HepG2 (cell line): ENCODE measurements around the gene TCN1. TPM values are rescaled to one million over a fixed set of nuclear protein-coding genes. Genes with fewer than 3 reads are reported as not detected.

Experiments
- ARHGAP35 ChIP-seq: sonication (generic); formaldehyde crosslinking; IDR thresholded peaks from 2 replicates; pipeline ENCODE4 v1.9.0; 2022; ENCODE audit warnings: mild to moderate bottlenecking, inconsistent platforms, moderate library complexity, missing genetic modification reagents, borderline replicate concordance
- CAMTA2 ChIP-seq: sonication (generic); formaldehyde crosslinking; IDR thresholded peaks from 2 replicates; pipeline ENCODE4 v1.4.0; 2020; ENCODE audit warnings: mild to moderate bottlenecking, missing genetic modification reagents, borderline replicate concordance
- CBX5 ChIP-seq: sonication (generic); formaldehyde crosslinking; IDR thresholded peaks from 2 replicates; pipeline ENCODE4 v1.4.0; 2020; ENCODE audit warnings: missing genetic modification reagents, borderline replicate concordance
- GATA4 ChIP-seq: sonication (generic); IDR thresholded peaks from 2 replicates; pipeline ENCODE4 v1.6.1; 2016; ENCODE audit warnings: antibody characterized with exemption, low read depth, borderline replicate concordance
- GFI1 ChIP-seq: sonication (generic); formaldehyde crosslinking; IDR thresholded peaks from 2 replicates; pipeline ENCODE4 v1.5.0; 2020; ENCODE audit warnings: missing genetic modification reagents, mild to moderate bottlenecking, borderline replicate concordance
- HDAC2 ChIP-seq: sonication (generic); formaldehyde crosslinking; IDR thresholded peaks from 2 replicates; pipeline ENCODE4 v1.4.0; 2020; ENCODE audit warnings: missing genetic modification reagents
- HDAC6 ChIP-seq: fragments of 200-600 bp; sonication (generic); IDR thresholded peaks from 2 replicates; pipeline ENCODE4 v1.7.0; 2017; ENCODE audit warnings: mild to moderate bottlenecking, antibody characterized with exemption, low read length, low read depth
- KLF11 ChIP-seq: IDR thresholded peaks from 2 replicates; pipeline ENCODE4 v1.6.1; 2016; ENCODE audit warnings: missing compliant biosample characterization
- MTA3 ChIP-seq: sonication (generic); formaldehyde crosslinking; IDR thresholded peaks from 2 replicates; pipeline ENCODE4 v1.4.0; 2020; ENCODE audit warnings: missing genetic modification reagents
- NCOA2 ChIP-seq: sonication (generic); formaldehyde crosslinking; IDR thresholded peaks from 2 replicates; pipeline ENCODE4 v1.8.0; 2022; ENCODE audit warnings: inconsistent platforms
- NRL ChIP-seq: sonication (generic); formaldehyde crosslinking; IDR thresholded peaks from 2 replicates; pipeline ENCODE4 v1.5.0; 2020; ENCODE audit warnings: missing genetic modification reagents, mild to moderate bottlenecking, moderate library complexity, borderline replicate concordance
- PAX8 ChIP-seq: sonication (generic); formaldehyde crosslinking; IDR thresholded peaks from 2 replicates; pipeline ENCODE4 v1.8.0; 2022; ENCODE audit warnings: mild to moderate bottlenecking, missing genetic modification reagents, borderline replicate concordance
- RNF2 ChIP-seq: fragments of 450-650 bp; conservative IDR thresholded peaks from 2 replicates; pipeline ENCODE4 v1.6.1; 2016; ENCODE audit warnings: low read depth
- ZNF136 ChIP-seq: sonication (generic); formaldehyde crosslinking; IDR thresholded peaks from 2 replicates; pipeline ENCODE4 v1.8.1; 2022; ENCODE audit warnings: low read depth, mild to moderate bottlenecking, moderate library complexity, missing genetic modification reagents
- ZNF207 ChIP-seq: fragments of 450-650 bp; IDR thresholded peaks from 2 replicates; pipeline ENCODE4 v1.6.1; 2016; ENCODE audit warnings: antibody characterized with exemption, borderline replicate concordance
- ZNF264 ChIP-seq: sonication (generic); formaldehyde crosslinking; IDR thresholded peaks from 2 replicates; pipeline ENCODE4 v1.4.0; 2020; ENCODE audit warnings: missing genetic modification reagents
- ZNF530 ChIP-seq: sonication (generic); formaldehyde crosslinking; IDR thresholded peaks from 2 replicates; pipeline ENCODE4 v1.5.0; 2020; ENCODE audit warnings: low read depth, mild to moderate bottlenecking, missing genetic modification reagents
- ZNF576 ChIP-seq: sonication (generic); formaldehyde crosslinking; IDR thresholded peaks from 2 replicates; pipeline ENCODE4 v1.4.0; 2020; ENCODE audit warnings: mild to moderate bottlenecking, missing genetic modification reagents
- ZNF816 ChIP-seq: sonication (generic); formaldehyde crosslinking; IDR thresholded peaks from 2 replicates; pipeline ENCODE4 v1.8.0; 2022; ENCODE audit warnings: missing genetic modification reagents, mild to moderate bottlenecking, borderline replicate concordance
- ZSCAN29 ChIP-seq: sonication (generic); formaldehyde crosslinking; conservative IDR thresholded peaks from 2 replicates; pipeline ENCODE4 v1.4.0; 2020; ENCODE audit warnings: mild to moderate bottlenecking, missing genetic modification reagents
- polyA plus RNA-seq, 8 experiments: library from polyadenylated mRNA; depleted of rRNA in 3 of 8; stranded (reverse) in 7 of 8; unstranded in 1 of 8; fragments of >200 nt; fragmentation: Illumina TruSeq in 4 of 8; extraction: Trizol in 4 of 8; gene quantifications; 2 replicates each; pipeline versions ENCODE4 v1.2.1 to v1.2.3, GENCODE V29; 2011 to 2016; ENCODE audit warnings: low read depth in 4 of 8, missing spikeins in 1 of 8, mixed read lengths in 1 of 8; ENCODE audit not compliant: insufficient read depth in 1 of 8
- total RNA-seq, 5 experiments: library from RNA; depleted of rRNA; stranded (reverse); fragments of >200 nt; fragmentation: Illumina TruSeq; extraction: Trizol; gene quantifications; 2 replicates each; pipeline ENCODE4 v1.2.3, GENCODE V29; 2016; ENCODE audit warnings: low read depth in 1 of 5
- TF ChIP-seq, protein P1 (sequence below), 2 experiments: fragments of 450-650 bp in 1 of 2; sonication (generic) in 1 of 2; formaldehyde crosslinking in 1 of 2; IDR thresholded peaks; 2 replicates each; pipeline versions ENCODE4 v1.6.1 to v1.8.0; 2016 to 2022; ENCODE audit warnings: antibody characterized with exemption in 1 of 2, mild to moderate bottlenecking in 1 of 2, missing genetic modification reagents in 1 of 2
- TF ChIP-seq, protein P2 (sequence below): IDR thresholded peaks from 2 replicates; pipeline ENCODE4 v1.6.1; 2018; ENCODE audit warnings: missing genetic modification reagents, mild to moderate bottlenecking, missing compliant biosample characterization

The TCN1 gene
- total and polyA plus RNA-seq, 2 of the 13 experiments (the other 11 are each of a cell fraction or from before 2014, with no cell fraction given), result not detected

DNA sequence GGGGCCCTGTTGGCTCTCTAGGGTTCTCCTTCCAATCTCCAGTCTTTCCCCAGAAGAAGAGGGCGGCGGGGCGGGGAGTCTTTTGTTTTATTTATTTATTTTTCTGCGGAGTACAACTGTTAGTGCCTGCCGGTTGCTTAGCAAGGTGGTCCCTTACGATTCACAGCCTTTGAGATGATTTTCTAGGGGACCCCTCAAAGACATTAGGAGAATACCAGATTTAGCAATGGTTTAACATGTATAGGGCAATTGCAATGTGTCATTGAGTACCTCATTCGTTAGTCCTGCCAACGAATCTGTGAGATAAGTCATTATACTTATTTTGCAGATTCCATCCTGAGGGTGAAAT lies 55.4 kb downstream of the TCN1 start (continued):
- TF ChIP-seq, protein P1, sequence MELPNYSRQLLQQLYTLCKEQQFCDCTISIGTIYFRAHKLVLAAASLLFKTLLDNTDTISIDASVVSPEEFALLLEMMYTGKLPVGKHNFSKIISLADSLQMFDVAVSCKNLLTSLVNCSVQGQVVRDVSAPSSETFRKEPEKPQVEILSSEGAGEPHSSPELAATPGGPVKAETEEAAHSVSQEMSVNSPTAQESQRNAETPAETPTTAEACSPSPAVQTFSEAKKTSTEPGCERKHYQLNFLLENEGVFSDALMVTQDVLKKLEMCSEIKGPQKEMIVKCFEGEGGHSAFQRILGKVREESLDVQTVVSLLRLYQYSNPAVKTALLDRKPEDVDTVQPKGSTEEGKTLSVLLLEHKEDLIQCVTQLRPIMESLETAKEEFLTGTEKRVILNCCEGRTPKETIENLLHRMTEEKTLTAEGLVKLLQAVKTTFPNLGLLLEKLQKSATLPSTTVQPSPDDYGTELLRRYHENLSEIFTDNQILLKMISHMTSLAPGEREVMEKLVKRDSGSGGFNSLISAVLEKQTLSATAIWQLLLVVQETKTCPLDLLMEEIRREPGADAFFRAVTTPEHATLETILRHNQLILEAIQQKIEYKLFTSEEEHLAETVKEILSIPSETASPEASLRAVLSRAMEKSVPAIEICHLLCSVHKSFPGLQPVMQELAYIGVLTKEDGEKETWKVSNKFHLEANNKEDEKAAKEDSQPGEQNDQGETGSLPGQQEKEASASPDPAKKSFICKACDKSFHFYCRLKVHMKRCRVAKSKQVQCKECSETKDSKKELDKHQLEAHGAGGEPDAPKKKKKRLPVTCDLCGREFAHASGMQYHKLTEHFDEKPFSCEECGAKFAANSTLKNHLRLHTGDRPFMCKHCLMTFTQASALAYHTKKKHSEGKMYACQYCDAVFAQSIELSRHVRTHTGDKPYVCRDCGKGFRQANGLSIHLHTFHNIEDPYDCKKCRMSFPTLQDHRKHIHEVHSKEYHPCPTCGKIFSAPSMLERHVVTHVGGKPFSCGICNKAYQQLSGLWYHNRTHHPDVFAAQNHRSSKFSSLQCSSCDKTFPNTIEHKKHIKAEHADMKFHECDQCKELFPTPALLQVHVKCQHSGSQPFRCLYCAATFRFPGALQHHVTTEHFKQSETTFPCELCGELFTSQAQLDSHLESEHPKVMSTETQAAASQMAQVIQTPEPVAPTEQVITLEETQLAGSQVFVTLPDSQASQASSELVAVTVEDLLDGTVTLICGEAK (IDR thresholded peaks at IDR 0.05), result no peak
- TF ChIP-seq, protein P1 (CRISPR knock-in tag; IDR thresholded peaks at IDR 0.05), result no peak
- no peak for TF ChIP-seq MTA3
- TF ChIP-seq, protein P2, sequence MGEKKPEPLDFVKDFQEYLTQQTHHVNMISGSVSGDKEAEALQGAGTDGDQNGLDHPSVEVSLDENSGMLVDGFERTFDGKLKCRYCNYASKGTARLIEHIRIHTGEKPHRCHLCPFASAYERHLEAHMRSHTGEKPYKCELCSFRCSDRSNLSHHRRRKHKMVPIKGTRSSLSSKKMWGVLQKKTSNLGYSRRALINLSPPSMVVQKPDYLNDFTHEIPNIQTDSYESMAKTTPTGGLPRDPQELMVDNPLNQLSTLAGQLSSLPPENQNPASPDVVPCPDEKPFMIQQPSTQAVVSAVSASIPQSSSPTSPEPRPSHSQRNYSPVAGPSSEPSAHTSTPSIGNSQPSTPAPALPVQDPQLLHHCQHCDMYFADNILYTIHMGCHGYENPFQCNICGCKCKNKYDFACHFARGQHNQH (CRISPR knock-in tag), result no peak
- no peak for TF ChIP-seq NRL (CRISPR knock-in tag)
- TF ChIP-seq ZNF530, result no peak
- TF ChIP-seq HDAC6, result no peak
- TF ChIP-seq NCOA2 (CRISPR knock-in tag), result no peak
- no peak for TF ChIP-seq HDAC2 (CRISPR knock-in tag)
- TF ChIP-seq PAX8, result no peak
- no peak for TF ChIP-seq CBX5
- TF ChIP-seq ZNF264 (CRISPR knock-in tag), result no peak
- no peak for TF ChIP-seq ZNF576 (CRISPR knock-in tag)
- TF ChIP-seq ZSCAN29 (CRISPR knock-in tag), result no peak
- no peak for TF ChIP-seq ARHGAP35 (CRISPR knock-in tag)
- TF ChIP-seq RNF2, result no peak
- TF ChIP-seq GATA4, result no peak
- no peak for TF ChIP-seq ZNF816 (CRISPR knock-in tag)
- TF ChIP-seq KLF11 (CRISPR knock-in tag), result no peak
- TF ChIP-seq GFI1 (CRISPR knock-in tag), result peak; percentile 12; the same call in 1 of the 2 replicates
- TF ChIP-seq ZNF136 (CRISPR knock-in tag), result 0 out of 2 replicates have a peak, but pooled peaks have one; percentile 7
- TF ChIP-seq ZNF207, result no peak
- no peak for TF ChIP-seq CAMTA2 (CRISPR knock-in tag)
